H4 (cell line): Measurements from ENCODE around the gene MAMDC2. TPM values are rescaled to one million over a fixed set of nuclear protein-coding genes. Genes with fewer than 3 reads are reported as not detected.

Source experiments
- DNase-seq: peaks from one replicate; pipeline ENCODE4 v3.0.0-alpha.2; 2015; ENCODE audit warnings: low spot score
- total RNA-seq: library from RNA; depleted of rRNA; stranded (reverse); fragments of >200 nt; shearing (Covaris generic); gene quantifications from 2 replicates; pipeline ENCODE4 v1.2.3, GENCODE V29; 2014; rRNA removed

The MAMDC2 gene
- total RNA-seq, 1 experiment from 2014 or later = not detected

- DNase-seq = no peak
These were observed 217.0 kb downstream of the MAMDC2 start for GRCh38 chr9:70260606-70261005.

DNA sequence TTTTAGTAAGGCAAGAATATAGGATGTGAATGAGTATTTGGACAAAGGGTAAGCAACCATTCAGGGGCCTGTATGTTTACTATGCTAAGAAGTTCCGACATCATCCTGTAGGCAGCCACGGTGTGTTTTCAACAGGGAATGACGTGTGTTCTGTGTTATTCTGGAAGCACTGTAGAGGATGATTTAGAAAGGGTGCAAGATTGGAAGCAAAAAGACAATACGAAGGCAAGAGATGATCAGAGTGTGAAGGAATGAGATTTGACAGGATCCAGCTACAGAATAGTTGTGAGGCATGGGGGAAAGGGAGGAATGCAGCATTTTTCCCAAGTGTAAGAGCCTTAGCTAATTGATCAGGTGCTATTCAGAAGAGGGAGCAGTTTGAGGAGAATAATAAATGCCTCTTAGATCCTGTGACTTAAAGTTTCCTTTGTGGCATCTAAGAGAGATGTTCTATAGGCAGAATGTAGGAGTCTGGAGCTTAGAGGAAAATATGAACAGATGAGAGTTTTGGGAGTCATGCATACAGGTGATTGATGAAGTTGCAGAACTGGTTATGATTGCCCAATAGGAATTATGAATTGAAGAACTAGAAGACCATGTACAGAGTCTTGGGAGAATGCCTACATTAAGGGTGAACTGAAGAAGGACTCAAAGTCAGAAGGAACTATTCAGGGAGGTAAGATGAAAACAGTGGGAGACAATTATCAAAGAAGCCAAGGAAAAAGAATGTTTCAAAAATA lies 217.7 kb downstream of the MAMDC2 start:
- no peak for DNase-seq

GRCh38 chr9:70262366-70262765 lies 218.7 kb downstream of the MAMDC2 start:
- DNase-seq = no peak

DNA sequence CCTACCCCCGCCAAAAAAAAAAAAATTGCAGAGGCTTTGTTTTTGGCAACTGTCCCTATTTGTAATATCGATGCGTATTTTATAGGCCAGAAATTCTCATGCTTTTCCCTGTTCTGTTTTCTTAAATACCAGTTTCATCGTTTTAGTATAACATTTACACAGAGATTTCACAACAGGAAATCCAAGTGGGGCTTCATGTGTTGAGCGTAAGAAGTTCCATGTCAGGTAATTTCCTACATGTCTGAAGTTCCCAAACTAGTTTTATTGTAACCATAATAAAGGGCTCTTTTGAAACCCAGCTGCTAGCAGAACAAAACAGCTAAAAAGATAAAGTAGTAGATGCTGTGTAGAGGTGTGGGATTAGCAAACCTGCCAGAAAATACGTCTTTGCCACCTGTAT lies 219.3 kb downstream of the MAMDC2 start:
- no peak for DNase-seq

DNA sequence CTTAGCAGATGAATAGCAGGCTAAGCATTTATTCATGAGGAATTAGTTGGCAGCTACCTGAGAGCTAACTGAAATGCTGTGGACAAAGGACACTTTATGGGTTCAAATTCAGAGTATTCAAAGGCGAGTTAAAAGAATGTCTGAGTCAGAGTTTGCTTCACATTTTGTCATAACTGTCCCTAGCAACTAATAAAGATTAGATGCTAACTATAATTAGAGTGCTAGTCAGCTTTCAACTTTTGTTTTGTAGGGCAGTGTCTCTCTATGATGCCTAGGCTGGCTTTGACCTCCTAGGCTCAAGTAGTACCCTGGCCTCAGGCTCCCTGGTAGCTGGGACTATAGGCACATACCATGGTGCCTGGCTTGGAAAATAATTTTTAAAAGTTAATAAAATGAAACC lies 219.8 kb downstream of the MAMDC2 start:
- no peak for DNase-seq

Other genes with a start within 250 kb of the MAMDC2 start
- gene CFAP95, start 223.0 kb upstream of the MAMDC2 start, total RNA-seq = not detected in 2 replicates
- 10.8 and 15.3 TPM in 2 replicates for gene SMC5, start 215.1 kb downstream of the MAMDC2 start, total RNA-seq